Epithelial cell of proximal tubule (primary cell): ENCODE measurements around the gene LEAP2. TPM values are rescaled to one million over a fixed set of nuclear protein-coding genes. Genes with fewer than 3 reads are reported as not detected.

Experiments used
- DNase-seq: peaks from one replicate; pipeline ENCODE4 v3.0.0-alpha.2; 2011; ENCODE audit warnings: low read depth
- H3K4me3 ChIP-seq: 2 replicates; pipeline ENCODE4 v1.5.1; 2011; ENCODE audit warnings: low read depth, mild to moderate bottlenecking, low read length
- total RNA-seq: library from RNA; depleted of rRNA; stranded (reverse); fragments of >200 nt; gene quantifications from 2 replicates; pipeline ENCODE4 v1.2.3, GENCODE V29; 2015
- TF ChIP-seq, protein P1 (sequence below): conservative IDR thresholded peaks from 2 replicates; pipeline ENCODE4 v1.5.1; 2012; ENCODE audit warnings: low read depth, mild to moderate bottlenecking, low read length

Gene LEAP2
- total RNA-seq, 1 donor from 2014 or later, result 0.35 TPM

- no peak for DNase-seq
- TF ChIP-seq, protein P1, sequence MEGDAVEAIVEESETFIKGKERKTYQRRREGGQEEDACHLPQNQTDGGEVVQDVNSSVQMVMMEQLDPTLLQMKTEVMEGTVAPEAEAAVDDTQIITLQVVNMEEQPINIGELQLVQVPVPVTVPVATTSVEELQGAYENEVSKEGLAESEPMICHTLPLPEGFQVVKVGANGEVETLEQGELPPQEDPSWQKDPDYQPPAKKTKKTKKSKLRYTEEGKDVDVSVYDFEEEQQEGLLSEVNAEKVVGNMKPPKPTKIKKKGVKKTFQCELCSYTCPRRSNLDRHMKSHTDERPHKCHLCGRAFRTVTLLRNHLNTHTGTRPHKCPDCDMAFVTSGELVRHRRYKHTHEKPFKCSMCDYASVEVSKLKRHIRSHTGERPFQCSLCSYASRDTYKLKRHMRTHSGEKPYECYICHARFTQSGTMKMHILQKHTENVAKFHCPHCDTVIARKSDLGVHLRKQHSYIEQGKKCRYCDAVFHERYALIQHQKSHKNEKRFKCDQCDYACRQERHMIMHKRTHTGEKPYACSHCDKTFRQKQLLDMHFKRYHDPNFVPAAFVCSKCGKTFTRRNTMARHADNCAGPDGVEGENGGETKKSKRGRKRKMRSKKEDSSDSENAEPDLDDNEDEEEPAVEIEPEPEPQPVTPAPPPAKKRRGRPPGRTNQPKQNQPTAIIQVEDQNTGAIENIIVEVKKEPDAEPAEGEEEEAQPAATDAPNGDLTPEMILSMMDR, result no peak
- H3K4me3 ChIP-seq, result no peak overlapping the region
These were observed 4.5 kb downstream of the LEAP2 start for GRCh38 chr5:132877938-132878337.

DNA sequence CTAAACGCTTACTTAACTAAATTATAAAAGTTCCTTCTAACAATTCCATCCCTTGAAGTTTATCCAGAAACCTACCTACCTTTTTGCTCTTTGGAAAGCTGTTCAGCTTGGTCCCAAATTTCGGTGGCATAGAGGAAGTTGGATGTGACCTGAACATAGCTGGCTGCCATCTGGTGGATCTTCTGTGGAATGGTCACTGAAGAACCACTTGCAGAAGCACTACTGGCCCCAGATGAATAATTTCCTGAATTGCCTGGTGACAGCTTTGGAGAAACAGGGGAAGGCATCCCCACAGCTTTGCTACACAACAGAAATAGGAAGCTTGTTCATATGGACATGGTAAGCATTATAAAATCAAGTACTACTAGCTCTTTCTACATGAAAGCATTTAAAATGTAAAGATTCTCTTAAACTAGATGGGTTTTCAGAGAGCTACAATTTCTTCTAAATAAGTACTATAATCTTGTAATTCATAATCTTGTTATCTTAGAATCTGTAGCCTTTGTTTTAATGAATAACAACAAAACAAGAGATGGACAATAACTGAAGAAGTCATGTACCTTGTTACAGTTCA, 9.9 kb downstream of the LEAP2 start:
- TF ChIP-seq, protein P1, result peak; percentile 73
- DNase-seq, result no peak
- H3K4me3 ChIP-seq, result no peak overlapping the region

GRCh38 chr5:132884548-132884947, 11.1 kb downstream of the LEAP2 start:
- H3K4me3 ChIP-seq, result no peak overlapping the region
- DNase-seq, result no peak
- TF ChIP-seq, protein P1, result no peak

GRCh38 chr5:132886064-132886823, 12.8 kb downstream of the LEAP2 start:
- no peak for DNase-seq
- H3K4me3 ChIP-seq, result no peak overlapping the region
- TF ChIP-seq, protein P1, result no peak

GRCh38 chr5:132887283-132887682, 13.8 kb downstream of the LEAP2 start:
- no peak for DNase-seq
- no peak overlapping the region for H3K4me3 ChIP-seq
- TF ChIP-seq, protein P1, result no peak

- H3K4me3 ChIP-seq, result no peak overlapping the region
- DNase-seq, result no peak
- TF ChIP-seq, protein P1, result no peak
These were observed 16.0 kb downstream of the LEAP2 start for GRCh38 chr5:132889501-132889900.

GRCh38 chr5:132890817-132891216, 17.3 kb downstream of the LEAP2 start:
- no peak overlapping the region for H3K4me3 ChIP-seq
- TF ChIP-seq, protein P1, result no peak
- DNase-seq, result no peak
